Measurements from ENCODE around the gene METTL16.

Gene METTL16

DNA sequence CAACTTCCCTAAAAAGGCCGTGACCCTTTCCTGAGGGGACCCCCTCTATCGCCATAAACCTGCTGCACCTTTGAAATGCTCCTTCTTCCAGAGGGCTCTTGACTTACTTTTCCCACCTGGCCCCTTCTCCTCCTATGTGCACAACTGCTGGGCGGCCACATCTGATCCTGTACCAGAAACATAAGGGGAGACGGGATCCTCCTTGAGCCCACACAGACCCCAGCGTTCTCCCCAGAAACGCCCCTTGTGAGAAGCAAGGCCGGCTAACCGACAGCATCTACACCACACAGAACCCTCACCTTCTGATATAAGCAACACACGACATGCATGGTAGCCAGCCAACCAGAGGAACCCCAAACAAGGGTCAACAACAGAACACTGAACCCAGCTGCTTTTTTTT is 96.6 kb downstream of the METTL16 start:
- no peak for DNase-seq (ENCODE audit: low spot score)

DNA sequence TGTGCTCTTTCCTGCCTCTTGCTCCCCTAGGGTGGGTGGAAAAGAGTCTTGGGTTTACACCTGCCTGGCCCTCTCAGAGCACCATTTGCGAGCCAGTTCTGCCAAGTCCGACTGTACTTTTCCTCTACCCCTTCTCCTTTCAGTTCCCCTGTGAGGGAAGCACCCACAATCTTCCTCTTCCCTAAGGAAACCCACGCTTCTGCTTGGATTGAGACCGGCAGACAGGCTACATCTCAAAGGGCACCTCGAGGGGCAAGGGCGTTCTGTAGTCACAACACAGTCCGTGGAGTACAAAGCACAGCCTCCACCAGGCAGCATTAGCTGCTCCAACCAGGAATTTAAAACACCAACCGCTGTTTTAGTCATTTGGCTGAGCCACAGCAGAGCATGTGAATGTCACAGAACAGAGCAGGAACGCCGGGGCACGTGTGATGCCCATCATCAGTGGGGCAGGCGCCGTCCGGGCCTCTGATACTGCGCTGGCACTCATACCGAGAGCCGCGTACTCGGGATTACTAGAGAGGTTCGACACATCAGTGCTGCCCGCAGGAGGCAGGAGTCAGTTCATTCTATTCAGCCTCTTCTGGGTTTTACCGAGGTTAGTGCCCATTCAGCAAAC is 97.1 kb downstream of the METTL16 start:
- DNase-seq (ENCODE audit: low spot score) = no peak

DNA sequence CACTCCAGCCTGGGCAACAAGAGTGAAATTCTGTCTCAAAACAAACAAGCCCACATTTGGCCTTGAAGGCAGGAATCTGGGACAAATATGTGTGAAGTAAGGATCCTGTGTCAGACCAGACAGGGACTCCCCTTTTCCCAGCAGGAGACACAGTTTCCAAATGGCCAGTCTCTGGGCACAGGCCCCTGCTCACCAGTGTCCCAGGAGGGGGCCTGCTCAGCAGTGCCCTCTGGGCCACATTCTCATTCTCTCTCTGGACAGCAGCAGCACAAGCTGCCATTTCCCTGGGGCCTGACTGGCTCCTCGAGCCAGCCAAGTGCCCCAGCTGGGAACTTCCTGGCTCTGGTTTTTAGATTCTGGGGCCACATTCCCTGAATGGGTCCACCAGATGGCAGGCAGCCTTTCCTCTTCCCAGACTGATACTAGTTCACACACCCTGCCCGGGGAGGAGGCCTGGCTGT is 99.1 kb downstream of the METTL16 start:
- DNase-seq (ENCODE audit: low spot score) = no peak

DNA sequence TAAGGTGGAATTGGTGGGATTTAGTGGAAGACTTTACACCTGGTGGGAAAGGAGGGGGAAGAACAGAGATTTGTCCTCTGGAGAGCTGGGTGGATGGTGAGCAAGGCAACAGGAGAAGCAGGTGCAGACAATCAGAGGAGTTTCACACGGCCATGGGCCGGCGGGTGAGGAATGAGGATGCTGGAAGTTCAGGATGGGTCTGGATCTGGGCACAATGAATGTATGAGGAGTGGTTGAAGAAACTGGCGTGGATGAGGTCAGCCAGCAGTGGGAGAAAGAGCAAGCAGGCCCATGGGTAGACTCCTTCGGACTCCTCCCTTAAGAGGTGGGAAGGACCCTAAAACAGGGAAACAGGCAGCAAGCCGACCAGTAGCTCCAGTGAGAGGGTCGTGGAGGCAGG is 100.7 kb downstream of the METTL16 start:
- DNase-seq (ENCODE audit: low spot score) = no peak

DNA sequence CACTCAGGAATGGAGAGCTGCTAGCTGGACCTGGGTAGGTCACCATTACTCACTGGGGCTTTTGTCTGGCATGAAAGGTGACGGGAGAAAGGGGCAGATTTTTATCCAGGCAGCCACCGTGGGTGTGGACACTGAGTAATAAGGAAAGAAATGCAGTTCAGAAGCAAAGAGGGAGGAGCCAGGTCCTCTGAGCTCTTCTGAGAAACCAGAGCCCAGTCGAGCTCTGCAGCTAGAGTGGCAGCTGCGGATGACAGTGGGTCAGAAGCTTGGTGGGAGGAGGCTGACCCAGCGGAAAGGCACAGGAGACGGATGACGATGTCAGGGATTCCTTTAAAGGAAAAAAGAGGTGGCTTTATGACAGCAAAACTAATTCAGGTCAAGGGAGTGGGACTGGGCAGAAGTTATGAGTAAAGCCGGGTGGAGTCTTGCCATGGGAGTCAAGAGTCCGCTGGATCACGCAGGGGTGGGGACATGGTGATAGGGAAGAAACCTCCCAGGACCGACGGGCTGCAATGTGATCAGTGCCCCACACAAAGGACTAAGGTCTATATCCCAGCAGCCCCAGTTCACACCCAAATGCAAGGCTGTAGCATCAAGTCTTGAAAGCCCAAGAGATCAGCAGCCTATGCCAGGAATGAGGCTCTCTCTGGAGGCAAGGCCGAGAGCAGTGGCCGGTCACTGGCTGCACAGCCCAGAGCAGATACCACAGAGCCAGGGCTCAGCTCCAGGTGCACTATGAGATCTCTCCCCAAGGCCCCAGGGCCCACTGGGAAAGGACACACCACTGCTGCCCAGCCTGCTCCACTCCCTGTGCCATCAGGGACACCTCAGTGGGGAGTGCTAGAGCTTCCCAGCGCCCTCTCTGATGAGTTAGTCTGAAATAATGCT is 104.5 kb downstream of the METTL16 start:
- no peak for DNase-seq (ENCODE audit: low spot score)

DNA sequence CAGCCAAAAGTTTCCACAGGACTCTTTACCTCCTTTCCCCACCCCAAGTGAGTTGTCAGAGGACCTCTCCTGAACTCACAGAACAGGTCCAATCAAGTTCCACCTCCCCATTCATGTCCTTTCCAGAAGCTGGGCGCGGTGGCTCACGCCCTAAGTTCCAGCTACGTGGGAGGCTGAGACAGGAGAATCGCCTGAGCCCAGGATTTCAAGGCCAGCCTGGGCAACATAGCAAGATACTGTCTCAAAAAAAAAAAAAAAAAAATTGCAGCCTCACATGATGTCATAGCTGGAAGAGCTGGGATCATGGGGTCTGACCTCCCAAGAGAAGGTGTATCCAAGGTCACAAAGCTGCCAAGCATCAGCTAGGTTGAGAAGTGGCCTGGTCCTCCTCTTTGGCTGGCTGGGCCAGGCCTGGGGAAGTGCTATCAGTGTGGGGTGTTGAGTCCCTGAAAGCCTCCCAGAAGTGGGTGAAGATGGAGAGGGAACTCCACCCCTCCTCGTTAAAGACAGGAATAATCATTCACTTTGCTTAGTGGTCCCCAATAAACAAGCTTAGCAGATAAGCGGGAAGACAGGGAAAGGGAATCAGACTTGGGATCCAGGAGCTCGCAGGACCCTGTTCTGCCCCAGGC is 105.3 kb downstream of the METTL16 start:
- DNase-seq (ENCODE audit: low spot score) = no peak

DNA sequence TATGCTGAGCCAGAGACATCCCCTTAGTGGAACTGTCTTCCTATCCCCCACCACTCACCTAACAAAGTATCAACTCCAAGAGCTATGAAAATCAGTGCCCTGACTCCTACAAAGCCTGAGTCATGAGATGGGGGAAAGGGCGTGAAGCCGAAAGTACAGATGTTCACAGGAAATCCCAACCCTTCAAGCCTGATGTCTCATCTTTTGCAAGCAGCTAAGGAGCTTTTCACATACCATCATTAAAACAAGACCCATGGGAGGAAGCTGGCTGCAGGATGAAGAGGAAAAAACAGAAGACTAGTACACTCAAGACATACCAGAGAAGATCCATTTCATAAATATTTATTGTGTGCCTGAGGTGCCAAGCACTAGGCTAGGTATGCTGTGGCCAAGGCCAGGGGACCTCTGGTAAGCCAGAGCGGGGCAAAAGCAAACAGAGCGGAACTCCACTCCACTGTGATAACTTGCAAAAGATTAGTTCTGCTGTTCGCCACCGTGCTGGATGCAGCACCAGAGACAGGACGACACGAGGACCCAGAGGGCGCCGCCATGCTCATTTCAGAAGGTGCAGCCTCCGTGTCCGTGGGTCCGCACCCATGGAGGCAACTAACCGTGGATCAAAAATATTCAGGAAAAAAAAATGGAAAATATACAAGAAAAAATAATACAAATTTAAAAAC is 106.3 kb downstream of the METTL16 start:
- no peak for DNase-seq (ENCODE audit: low spot score)

DNA sequence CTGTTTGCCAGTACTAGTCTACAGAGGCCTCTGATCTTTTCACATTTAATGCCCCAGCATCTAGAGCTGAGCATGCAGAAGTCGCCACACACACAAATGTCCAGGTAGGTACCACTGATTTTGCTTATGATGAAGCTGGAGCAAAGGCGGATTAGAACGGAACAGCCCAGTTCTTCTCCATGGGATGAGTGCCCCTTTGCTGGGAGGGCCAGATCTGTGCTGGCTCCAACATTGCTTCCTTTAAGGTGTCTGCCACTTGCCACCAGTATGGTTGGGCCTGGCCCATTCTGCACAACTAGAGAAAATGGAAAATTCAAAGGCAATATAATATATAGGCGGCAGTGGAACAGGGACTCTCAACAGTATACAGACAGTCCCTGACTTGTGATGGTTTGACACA is 108.6 kb downstream of the METTL16 start:
- no peak for DNase-seq (ENCODE audit: low spot score)

DNA sequence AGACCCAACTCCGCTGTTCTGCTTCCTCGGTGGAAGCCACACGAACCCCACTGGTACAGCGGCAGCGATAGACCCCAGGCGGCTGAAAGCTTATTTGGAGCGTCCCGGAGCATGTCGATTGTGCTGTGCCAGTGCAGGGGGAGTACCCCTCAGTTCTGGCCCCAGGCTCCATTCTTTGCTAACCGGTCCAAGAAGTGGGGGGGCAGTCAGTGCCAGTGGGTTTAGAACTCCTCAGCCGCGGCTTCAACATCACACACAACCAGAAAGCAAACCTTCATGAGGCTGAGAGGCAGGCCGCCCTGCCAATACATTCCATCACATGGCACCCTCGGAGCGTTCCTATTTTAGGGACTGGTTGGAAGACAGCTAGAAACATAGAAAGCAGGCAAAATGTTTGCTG is 109.1 kb downstream of the METTL16 start:
- no peak for DNase-seq (ENCODE audit: low spot score)

DNA sequence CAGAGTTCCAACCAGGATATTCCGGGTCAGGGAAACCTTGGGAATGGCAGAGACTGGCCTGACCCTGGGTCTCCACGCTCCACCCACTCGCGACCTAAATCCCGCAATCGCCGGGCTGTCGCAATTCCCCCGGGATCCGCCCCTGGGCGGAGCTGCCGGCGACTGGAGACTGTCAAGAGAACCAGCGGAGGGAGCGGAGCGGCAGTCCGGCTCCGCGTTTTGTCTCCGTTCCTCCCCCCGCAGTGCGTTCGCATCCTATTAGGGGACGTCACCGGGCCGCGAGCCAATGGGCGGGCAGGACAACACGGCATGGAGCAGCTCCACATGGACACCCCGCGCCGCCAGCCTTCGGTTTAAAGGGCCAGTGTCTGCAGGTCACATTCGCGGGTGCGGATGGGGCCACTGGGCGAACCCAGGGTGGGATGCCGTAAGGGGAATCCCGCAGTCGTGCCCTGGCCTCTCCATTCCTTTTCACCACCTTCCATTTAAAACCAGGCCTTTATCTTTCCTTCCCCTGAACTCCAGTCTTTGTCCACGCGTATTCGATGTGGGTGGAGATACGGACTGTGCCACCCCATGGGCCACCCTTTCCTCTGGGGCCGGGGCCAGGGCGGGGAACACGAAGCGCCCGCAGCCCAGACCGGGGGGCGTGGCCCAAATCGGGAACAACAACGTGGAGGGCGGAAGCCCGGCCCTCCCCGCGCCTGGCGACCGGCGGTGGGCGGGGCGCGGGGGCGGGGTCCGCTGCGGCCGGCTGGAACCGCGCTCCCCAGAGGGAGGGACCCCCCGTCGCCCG is 110.1 kb downstream of the METTL16 start:
- peak; percentile 95 for DNase-seq (ENCODE audit: low spot score)

DNA sequence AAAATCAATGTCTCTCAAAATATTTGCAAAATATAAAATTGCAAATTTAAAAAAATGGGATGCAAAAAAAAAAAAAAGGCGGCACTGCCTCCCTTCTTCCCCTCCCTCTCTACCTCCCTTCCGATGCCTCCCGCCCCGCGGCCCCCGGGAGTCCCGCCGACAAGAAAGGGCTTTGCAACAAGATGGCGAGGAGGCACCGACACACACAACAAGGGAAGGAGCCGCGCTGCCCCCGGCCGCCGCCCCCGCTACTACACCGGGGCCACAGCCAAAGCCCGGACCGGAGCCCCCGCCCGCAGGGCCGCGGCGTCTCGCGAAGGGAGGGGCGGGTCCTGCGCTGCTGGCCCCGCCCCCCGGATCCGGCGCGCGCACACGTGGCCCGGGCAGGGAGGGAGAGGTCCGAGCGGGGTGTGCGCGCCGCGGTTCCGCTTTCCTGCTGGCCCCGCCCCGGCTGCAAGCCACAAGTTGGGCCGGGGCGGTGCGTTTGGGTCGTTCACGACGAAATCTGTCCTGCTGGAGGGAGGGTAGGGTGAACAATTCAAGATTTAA is 110.7 kb downstream of the METTL16 start, which contains the start of gene MNT:
MNT (minus strand) TSS at position 184 of the 549 bp plus-strand sequence. CDS start 348 bp downstream, outside the sequence.
- DNase-seq (ENCODE audit: low spot score) = peak; percentile 87

DNA sequence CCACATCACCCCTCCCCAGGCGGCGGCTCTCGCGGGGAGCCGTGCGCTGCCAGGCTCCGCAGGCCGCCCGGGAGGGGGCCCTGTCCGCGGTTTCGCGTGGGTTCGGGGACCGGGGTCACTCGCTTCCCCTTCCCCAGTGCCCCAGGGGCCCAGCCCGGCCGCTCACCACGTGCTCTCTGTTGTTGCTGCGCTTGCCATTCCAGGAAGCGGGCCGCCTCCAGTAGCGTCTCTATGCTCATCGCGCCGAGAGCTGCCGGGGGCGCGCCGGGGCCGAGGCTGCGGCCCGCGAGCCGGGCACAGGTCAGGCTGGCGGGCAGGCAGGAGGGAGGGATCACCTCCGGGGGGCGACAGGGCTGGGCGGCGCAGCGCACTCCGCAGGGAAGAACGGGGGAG is 111.2 kb downstream of the METTL16 start:
- DNase-seq (ENCODE audit: low spot score) = no peak

DNA sequence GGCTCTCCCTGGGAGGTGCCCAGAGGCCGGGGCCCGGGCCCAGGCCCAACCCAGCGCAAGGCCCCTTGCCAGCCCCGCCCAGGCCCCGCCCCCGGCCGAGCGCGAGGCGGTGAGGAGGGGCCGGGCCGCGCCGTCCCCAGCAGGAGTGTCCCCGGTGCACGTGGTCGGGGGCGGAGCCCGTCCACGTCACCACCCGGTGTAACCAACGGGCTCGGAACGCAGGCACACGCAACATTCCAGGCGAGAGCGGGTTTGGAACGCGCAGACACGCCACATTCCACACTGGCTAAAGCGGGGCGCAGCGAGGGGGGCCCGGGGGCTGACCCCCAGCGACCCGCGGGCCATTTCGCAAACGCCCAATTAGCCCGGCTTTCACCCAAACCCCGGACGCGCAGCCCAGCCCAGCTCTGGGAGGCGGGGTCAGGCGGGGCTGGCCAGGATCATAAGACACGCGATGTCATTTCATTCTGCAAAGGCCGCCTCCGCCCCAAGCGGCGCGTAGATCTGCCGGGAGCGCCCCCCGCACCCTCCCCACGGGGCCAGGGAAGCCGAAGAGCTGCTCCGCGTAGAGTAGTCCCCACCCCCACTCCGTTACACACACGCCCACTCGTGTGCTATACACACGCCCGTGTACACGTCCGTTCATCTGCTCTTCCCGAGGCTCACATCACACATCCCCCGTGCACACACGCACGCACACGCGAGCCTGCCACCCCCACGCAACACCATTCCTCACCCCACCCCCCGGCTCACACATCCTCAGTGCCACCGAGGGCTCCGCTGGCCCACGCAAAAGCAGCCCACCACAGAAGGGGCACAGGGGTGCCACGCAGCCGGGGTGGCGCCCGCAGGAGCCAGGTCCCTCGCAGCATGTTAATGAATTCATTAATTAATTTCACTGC is 111.9 kb downstream of the METTL16 start:
- peak; percentile 96 for DNase-seq (ENCODE audit: low spot score)

DNA sequence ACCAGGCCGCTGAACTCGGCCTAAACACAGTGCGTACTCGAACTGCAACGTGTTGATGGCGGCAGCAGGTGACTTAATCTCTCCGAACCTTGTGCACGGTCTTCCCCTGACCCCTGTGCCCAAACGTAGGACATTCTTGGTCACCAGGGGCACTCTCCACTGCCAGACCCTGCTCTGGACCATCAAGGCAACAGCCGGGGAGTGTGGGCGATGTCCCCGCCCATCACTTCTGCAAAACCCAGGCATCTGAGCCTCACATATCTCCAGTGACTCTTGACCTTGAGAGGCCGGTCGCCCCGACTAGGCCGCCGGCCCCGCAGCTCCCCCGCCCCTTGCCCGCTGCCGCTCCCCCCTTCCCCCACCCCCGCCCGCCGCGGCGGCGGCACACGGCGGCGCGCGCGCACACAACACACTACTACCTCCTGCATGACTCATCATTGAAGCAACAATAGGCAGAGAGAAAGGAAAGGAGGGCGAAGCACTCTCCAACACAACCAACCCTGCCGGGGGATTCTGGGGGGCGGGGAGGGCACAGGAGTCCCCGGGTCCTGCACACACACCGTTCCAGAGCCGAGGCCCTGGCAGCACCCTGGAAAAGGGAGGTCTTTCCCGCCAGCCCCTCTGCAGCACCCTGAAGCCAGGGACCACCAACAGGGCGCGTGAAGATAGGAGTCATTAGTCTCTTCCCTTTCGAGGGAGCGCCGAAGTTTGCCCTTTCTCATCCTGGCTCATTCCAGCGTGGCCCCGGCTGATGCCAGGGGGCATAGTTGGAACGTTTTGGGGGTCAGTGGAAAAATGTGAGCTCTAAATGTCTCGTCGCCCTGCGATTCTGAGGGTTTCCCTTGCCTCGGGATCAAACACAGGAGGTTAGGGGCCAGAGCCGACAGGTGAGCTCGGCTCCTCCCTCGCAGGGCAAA is 112.8 kb downstream of the METTL16 start:
- peak; percentile 49 for DNase-seq (ENCODE audit: low spot score)

DNA sequence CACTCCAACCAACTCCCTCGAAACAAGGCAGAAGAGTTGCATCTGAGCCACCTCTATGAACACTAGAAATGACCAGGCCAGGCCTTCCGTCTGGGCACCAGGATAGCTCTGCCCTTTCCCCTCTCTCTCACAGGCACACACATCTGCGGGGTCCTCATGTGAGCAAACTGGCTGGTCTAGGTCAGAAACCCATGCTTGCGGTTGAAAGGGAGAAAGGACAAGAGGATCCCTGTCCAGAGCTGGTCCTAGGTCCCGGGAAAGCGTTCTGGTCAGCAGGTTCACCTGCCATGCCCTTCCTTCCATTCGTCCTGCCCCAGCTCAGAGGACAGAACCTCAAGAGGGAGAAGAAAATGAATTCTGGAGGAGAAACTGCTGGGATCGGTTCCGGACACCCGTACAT is 113.5 kb downstream of the METTL16 start:
- no peak for DNase-seq (ENCODE audit: low spot score)

DNA sequence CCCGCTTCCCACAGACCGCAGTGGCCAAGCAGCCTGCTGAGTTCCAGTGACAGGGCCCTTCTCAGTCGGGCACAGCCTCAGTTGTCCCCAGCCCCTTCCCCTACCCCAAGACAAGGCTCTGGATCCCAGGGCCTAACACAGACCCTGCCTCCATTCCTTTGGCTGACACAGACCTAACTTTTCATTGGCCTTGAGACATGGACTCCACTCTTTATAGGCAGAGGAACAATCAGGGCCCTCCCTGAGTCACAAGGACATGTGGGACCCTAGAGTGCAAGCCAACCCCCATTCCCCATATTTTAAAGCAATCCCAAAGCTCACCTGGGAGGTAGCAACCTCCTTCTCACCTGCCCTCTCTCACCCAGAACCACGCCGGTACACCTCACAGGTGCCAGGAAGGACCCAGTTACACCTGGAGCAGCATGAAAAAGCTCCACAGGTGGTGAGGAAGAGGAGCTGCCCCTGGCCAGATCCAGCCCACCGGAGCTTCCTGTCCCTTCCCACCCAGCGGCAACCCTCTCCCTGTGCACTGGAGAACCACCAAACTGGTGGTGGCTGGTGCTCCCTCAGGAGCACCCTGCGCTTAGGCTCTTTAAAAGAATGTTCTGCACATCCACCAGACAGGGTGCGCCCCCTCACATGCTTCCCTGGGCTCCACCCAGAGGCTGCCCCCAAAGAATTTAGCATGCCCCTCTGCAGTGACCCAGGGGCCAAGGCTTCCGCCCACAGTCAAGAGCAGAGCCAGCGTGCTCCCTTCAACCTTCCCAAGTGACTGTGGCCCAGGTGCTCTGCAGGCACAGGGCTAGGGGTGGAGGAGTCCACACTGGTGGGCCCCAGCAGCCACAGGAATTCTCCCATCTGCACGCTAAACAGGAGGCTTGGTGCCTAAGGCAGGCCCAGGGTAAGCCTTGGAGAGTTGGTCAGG is 114.2 kb downstream of the METTL16 start:
- no peak for DNase-seq (ENCODE audit: low spot score)

DNA sequence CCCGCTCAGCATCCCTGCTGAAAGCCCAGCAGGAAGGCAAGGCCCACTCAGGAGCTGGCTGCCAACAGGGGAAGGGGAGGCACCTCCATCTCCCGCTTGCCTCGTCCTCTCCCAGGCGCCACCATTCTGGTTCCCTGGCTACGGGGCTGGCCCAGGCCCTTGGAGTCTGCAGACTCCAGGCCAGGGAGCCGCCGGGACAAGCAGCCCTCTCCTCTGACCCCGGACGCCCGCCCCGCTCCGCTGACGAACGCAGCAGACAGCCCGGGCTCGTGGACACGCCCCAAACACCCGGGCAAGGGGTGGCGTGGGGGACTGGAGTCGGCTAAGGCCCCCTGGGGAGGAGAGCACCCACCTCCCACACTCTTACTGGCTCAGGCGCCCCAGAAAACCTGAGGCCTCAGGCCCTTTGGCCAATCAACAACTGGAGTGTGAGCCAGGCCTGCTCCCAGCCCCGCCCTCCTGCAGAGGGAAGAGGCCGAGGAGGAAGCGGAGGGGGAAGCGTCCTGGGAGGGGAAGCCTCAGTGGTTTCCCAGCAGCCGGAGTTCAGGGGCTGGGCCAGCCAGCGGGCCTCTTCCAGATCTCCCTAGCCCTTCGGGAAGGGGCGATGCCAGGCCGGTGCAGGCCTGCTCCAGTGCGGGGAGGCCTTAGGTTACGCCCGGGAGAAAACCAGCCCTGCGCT is 115.0 kb downstream of the METTL16 start:
- DNase-seq (ENCODE audit: low spot score) = peak; percentile 72
